Stimulated activated CD4-positive, alpha-beta T cell treated with anti-CD3 and anti-CD28 coated beads, TNF-alpha, amount 100 ng/mL, for 4 hours (primary cell): ENCODE measurements around the gene FAM83F.

Experiments used
- DNase-seq, 3 experiments: peaks; one replicate each; pipeline ENCODE4 v3.0.0-alpha.2; 2020; ENCODE audit warnings: low read depth in 3 of 3

FAM83F gene

GRCh38 chr22:39994041-39994565, 651 bp upstream of the FAM83F start:
- peak; percentile 28 to 44 (median 40) for DNase-seq

DNA sequence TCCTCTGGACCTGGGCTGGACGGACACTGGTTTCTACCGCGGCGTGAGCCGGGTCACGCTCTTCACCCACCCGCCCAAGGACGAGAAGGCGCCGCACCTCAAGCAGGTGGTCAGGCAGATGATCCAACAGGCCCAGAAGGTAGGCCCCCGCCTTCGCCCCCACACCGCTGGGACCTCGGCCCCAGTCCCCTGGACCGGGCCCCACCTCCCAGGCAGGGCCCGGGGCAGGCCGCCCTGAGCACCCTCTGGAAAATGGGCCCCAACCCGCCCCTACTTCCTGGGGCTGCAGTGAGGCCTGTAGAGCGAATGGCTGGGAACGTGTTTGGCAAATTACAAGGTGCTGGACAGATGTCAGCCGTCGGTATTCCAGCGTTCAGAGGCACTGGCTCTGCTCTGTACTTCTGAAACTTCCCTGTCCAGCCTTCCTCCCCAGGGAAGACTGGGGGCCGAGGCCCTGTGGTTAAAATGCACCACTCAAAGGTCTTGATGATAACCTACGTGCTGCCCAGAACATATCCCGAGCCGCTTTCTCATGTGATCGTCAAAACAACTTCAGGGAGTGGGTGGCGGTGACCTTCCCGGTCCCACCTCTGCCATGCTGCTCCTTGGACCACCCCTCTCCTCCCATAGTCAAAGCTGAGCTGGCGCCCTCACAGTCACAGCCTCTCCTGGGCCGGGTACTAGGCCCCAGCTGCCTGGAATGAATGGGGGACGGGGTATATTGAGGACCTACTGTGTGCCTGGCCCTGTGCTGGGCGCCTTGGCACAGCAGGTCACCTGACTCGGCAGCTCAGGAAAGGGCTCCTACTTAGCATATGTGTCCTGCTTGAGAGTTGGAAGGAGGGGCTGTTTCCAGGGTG, 869 bp downstream of the FAM83F start:
- DNase-seq: no peak

DNA sequence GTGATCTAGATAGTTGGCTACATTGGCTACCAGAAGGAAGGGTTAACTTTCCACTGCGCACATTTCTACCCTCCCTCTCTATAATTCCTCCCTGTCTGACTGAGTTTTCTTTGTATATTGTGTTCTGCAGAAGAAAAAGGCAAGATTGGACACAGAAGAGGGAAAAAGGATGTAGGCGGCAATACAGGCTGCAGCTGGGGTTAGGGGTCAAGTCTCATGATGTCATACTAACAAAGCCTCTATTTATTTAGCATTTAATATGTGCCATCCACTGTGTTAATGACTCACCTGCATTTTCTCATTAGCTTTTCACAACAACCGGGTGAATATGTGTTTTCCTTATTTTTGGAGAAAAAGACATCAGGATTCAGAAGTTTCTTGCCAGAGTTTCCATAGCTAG, 2.0 kb downstream of the FAM83F start:
- DNase-seq: no peak

GRCh38 chr22:39997421-39997820, 2.7 kb downstream of the FAM83F start:
- DNase-seq: no peak

DNA sequence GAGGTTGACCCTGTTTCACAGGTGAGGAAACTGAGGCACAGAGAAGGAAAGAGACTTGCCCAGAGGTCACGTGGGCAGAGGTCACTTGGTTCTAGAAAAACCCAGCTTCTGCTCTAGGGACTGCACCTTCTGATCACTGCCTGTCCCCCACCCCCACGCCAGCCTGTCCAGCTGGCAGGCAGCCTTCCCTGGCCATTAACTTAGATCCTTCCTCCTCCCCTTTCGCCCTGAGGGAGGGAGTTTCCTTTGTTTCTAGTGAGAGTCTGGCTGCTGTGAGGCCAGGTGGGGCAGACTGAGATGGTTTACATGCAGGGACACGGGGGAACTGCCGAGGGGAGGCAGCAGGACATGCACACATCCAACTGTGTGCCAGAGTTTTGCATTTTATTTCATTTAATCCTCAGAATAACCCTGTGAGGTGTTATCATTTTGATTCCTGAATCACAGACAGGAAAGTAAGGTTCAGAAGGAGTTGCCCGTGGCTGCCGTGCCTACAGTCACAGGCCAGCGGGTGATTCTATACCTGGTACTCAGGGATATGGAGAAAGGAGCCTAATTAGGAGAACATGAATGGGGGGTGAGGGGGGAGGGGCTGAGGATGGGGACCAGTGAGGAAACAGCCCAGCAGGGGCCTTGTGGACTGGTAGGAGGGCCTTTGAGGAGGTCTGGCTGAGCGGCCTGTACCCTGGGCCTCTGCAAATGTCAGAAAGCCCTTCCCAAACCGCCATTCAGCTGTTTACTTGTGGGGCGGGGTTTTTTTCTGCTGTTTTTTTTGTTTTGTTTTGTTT, 3.4 kb downstream of the FAM83F start:
- no peak for DNase-seq

- DNase-seq: no peak
Measured at GRCh38 chr22:39999144-39999757, 4.5 kb downstream of the FAM83F start.

- DNase-seq: no peak
Measured at GRCh38 chr22:40000171-40000570, 5.4 kb downstream of the FAM83F start.

DNA sequence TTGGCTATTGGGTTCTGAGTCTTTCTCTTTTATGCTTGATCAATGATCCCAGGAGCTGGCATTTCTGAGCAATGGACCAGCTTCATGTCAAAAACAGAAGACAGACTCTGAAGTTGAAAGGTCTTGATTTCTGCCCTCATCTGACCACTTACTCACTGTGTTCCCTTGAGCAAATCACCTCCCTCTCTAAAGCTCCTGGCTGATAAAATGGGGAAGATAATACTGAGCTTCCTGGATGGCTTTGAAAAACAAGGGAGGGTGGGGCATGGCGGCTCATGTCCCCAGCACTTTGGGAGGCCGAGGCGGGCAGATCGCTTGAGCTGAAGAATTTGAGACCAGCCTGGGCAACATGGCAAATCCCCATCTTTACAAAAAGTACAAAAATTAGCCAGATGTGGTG, 6.4 kb downstream of the FAM83F start:
- no peak for DNase-seq

DNA sequence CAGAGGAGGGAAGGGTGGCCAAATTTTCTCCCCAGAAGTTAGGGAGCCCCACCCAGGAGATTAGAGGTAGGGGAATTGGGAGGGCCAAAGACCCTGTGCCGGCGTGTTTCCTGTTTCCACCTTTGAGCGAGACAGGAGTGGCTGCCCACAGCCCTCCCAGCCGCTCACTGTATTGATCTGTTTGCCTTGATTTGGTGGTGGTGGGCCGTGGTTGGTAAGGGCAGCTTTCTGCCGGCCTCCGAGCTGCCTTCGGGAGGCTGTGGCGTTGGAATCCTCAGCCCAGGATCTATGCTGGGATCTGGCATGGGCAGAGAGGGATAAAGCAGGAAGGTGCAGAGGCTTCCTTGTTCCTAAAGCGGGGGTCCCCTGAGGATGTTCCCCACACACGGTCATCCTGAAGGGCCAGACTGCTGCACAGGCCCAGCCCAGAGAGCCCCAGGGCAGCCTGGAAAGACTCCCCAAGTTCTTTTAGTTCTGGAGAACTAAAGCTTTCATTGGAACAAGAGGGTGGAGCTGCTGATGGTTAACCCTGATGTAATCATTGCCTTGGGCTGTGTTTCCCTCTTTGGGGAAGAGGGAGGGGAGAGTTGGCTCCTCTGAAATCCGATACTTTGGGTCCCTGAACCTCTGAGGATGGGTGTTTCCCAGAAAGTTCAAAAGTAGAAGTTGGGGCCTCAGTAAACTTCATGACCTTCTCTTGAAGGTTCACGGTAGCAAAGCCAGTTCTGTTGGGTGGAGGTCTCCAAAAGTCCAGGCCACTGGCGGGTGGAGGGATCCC, 7.2 kb downstream of the FAM83F start:
- DNase-seq: no peak

- no peak for DNase-seq
Measured at GRCh38 chr22:40002935-40003715, 8.4 kb downstream of the FAM83F start.

DNA sequence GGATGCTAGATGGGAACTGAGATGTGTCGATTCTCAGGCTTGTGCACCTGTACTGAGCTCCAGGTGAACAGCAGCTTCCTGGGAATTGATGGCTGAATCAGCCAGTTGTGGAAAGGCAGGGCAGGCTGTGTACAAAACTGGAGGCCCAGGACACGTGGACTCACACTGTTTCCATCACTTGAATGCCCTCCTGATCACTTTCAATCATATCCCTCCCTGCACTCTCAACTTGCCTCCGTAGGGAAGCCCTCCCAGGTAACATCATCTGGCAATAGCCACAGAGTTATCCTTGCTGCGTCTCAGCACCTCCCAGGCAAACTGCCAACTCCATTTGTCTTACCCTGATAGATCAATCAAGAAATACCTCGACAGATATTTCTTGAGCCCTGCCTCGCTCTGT, 10.1 kb downstream of the FAM83F start:
- DNase-seq: no peak

DNA sequence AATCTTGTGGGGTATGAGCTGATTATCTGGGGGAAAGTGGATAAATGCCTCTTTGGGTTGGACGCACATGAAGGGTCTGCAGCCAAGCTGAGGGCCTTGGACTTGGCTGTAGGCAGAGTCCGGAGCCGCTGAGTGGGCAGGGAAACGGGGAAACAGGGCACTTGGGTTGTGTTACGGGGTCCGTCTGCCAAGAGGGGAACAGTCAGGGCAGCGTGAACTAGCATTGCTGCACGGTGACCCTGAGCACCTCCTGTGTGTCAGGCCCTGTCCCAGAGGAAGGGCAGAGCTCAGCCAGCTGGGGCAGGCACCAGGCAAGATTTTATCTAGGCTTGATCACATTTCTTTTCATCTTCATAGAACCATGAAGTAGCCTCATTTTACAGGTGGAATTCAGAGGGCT, 11.9 kb downstream of the FAM83F start:
- DNase-seq: no peak

DNA sequence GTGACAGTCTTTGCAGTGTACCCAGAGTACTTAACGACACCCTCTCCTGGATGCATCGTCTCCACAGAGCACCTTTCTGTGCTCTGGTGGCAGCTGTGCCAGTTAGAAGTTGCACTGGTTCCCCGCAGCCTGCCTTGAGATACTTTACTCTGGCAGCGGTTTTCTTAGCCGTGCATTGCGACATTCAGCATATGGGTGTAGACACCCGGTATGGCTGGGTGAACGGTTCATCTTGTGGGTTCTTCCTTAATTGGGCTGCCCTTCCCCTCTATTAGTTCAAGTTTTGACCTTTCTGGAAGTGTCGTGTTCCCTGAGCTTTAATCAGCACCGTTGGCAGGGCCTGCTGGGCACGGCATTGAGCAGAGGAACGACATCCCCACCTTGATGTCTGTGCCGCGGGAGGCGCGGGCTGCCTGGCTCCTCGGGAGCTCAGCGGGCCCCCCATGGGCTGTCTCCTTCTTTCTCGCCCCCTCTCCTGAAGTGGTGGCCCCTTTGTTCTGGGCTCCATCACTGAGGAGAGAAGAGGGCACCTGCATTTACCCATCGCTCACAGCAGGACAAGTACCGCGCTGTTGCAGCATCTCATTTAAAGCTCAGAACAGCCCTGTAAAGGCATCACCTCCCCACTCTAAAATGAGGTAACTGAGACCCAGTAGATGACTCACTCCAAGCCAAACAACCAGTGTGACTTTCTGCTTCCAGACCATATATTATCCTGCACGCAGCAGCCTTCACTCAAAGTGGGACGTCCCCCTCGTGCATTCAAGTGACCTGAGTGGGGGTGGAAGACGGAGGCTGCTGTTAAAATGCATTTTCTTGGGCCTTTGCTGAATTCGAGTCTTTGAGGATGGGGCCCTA, 13.3 kb downstream of the FAM83F start:
- DNase-seq: no peak

- no peak for DNase-seq
Measured at GRCh38 chr22:40008726-40009291, 14.1 kb downstream of the FAM83F start.

DNA sequence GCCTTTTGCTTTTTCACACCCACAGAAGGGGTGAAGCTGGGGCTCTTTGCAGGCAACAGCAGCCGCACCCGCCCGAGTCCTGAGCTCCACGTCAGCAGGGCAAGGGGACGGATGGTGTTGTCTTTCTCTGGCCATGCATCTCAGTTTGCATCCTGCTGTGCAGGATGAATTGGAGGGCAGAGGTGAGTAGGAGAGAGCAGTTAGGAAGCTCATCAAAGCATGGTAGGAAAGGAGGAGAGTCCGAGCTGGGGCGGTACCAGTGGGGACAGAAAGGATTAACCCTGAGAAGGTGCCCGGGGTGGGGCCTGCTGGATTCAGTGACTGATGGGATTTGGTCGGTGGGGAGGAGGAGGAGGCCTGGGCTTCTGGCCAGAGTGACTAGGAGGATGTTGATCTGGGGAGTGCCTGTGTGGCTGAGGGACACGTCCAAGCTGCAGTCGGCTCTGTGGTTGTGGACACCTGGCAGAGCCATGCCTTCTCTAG, 14.6 kb downstream of the FAM83F start:
- DNase-seq: no peak

DNA sequence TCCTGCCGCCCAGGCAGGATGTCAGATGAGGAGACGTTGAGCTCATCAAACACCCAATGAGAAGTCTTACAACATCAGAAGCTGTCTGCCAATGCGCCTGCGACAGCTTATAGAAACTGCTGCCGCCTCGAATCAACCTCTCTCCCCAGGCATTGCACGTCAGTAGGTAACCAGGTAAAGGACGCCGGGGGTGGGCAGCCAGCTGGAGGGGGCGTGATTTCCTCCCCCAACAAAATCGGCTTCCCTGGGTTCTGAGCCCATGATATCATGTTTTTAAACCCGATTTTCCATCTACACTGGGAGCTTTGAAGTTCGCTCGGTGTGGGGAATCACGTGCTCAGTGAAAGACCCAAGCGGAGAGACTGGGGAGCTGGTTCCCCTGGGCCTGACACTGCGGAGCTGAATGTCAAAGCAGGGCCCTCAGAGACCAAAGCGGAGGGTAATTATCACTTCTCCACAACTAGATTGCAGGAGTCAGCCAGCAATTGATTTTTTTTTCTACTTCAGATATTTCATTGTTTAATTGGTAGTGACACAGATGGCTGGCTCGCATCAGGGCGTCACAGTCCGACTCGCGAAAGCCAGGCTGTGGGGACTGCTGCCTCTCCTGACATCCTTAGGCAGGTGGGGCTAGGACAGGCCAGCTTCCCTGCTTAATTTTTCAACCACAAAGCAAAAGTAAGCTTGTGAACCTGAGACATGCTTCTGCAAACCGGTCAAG, 15.4 kb downstream of the FAM83F start:
- no peak for DNase-seq

- DNase-seq: no peak
Measured at GRCh38 chr22:40010746-40011145, 16.0 kb downstream of the FAM83F start.

DNA sequence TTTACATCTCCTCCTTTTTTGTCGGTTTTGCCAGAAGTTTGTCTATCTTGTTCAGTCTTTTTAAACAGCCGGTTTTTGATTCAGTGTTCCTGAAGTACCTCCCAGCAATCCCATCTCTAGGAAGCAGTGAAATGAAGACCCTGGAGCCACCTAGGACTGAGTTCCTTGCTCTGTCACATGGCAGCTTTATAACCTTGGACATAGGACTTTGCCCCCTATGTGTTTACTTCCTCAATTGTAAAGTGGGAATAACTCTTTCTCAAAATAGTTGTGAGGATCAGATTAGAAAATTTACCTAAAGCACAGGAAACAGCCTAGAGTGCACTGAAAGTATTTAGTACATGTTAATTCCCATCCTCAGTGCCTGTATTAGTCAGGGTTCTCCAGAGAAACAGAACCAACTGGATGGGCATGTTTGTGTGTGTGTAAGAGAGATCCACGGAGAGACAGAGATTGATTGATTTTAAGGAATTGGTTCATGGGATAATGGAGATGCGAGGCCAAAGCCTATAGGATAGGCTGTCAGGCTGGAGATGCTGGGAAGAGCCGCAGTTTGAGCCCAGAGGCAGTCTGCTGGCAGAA, 20.0 kb downstream of the FAM83F start:
- DNase-seq: no peak
